Measurements from ENCODE around the gene PPP4R1.
"Not testable (repeated sequence)": the region's sequence is repeated elsewhere in the genome, so short reads cannot be mapped to it uniquely, and the experiment has no call there.

Gene PPP4R1, protein sequence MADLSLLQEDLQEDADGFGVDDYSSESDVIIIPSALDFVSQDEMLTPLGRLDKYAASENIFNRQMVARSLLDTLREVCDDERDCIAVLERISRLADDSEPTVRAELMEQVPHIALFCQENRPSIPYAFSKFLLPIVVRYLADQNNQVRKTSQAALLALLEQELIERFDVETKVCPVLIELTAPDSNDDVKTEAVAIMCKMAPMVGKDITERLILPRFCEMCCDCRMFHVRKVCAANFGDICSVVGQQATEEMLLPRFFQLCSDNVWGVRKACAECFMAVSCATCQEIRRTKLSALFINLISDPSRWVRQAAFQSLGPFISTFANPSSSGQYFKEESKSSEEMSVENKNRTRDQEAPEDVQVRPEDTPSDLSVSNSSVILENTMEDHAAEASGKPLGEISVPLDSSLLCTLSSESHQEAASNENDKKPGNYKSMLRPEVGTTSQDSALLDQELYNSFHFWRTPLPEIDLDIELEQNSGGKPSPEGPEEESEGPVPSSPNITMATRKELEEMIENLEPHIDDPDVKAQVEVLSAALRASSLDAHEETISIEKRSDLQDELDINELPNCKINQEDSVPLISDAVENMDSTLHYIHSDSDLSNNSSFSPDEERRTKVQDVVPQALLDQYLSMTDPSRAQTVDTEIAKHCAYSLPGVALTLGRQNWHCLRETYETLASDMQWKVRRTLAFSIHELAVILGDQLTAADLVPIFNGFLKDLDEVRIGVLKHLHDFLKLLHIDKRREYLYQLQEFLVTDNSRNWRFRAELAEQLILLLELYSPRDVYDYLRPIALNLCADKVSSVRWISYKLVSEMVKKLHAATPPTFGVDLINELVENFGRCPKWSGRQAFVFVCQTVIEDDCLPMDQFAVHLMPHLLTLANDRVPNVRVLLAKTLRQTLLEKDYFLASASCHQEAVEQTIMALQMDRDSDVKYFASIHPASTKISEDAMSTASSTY

DNA sequence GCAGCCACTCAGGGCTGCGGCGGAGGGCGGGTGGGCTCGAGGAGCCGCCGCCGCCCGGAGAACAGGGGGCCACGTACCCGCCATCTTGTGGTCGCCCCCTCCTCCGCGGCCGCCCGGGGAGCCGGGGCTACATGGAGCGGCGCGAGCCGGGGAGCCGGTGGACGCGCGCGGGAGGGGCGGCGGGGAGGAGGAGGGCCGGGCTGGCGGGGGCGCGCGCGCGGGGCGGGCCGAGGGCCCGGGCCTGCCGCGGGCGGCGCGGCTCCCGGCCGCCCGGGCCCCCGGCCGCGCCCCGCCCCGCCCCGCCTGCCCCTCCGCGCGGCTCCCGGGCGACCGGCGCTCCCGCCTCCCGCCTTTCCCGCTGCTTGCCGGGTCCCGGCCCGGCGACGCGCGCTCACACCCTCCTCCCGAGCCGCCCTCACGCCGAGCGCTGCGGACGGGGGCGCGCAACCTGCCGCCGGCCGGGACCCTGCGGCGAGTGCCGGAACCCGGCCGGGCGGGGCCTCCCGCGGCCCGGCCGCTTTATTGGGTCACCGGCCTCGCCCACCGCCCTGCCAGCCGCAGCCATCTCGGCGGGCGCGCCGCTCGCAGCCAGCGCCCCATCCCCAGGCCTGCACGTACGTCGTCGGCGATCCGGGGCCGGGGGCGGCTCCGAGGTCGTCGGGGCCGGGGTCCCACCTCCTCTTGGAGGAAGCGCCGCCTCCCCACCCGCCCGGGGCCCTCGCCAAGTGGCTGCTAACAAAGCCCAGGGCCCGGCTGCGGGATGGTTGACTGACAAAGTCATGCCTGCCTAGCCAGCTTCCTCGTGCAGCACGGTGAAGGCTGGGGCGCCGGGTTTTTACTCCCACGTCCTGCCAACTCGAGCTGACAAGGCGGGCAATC, at the start of gene PPP4R1:
PPP4R1 (minus strand) TSS at position 159 of the 879 bp plus-strand sequence; CDS start at position 84, 75 bp downstream.
- DNase-seq: peak; percentile 4 to 87 (median 60)

- no peak for DNase-seq
Measured at GRCh38 chr18:9663377-9663776, 49.0 kb upstream of the PPP4R1 start.

- DNase-seq: no peak
Measured at GRCh38 chr18:9661564-9661963, 47.2 kb upstream of the PPP4R1 start.

GRCh38 chr18:9659499-9660375, 45.4 kb upstream of the PPP4R1 start:
- no peak for DNase-seq

- no peak for DNase-seq
Measured at GRCh38 chr18:9658087-9658641, 43.8 kb upstream of the PPP4R1 start.

- DNase-seq: no peak
Measured at GRCh38 chr18:9655232-9655767, 40.9 kb upstream of the PPP4R1 start.

DNA sequence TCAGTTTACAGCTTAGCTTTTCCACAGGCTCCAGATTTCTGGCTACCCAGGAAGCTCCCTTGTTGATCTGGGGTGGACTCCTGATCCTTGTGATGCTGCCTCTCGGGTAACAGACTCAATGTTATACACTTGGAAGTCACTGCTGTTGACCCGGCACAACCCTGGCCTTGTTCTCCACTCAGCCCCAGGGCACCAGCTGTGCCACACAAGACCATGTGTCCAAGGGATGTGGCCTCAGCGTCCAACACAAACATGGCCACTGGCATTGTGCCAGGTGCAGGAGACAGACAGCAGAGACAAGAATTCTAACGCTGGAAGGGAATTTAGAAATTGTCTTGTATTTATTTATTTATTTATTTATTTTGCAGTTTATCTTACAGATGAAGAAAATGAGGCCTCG, 39.0 kb upstream of the PPP4R1 start:
- DNase-seq: peak in 10 of 14 donors; percentile 2 to 75 (median 46)

- DNase-seq: no peak
Measured at GRCh38 chr18:9649164-9649540, 34.8 kb upstream of the PPP4R1 start.

GRCh38 chr18:9648431-9649163, 34.2 kb upstream of the PPP4R1 start:
- DNase-seq: no peak

DNA sequence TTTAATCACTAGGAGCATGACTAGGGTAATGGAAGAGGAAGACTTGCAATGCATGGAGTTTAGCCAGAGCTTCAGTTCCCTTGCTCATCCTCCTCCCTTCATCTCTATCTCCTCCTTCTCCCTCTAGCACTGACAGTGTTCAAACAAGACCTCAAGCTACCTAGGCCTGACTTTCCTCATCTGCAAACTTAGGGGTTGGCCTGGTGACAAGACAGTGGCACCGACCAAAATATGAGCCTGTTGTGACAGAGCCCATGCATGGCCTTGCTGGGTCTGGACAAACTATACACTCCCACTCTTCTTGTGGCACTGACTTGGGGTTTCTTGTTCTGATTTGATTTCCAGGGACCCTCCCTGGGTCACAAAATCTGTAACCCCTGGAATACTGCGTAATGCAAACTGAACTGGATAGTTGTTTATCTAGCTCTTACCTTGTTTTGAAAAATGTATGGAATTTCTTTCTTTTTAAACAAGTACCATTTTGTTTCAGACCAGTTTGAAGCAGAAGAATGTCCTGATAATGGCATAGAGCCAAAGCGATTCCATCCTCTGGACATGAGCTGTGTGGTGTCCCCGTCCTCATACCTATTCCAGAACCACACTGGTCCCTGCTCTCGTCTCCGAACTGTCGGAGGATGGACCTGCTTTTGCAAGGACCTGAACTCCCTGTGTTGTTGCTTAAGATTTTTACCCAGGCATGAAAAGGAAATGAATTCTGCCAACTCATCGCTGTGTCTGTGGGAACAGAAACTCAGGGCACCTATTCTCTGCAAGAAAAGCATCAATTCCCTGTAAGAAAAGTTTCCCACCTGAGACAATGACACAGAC, 33.4 kb upstream of the PPP4R1 start:
- DNase-seq: no peak

GRCh38 chr18:9643549-9643948, 29.2 kb upstream of the PPP4R1 start:
- DNase-seq: no peak

DNA sequence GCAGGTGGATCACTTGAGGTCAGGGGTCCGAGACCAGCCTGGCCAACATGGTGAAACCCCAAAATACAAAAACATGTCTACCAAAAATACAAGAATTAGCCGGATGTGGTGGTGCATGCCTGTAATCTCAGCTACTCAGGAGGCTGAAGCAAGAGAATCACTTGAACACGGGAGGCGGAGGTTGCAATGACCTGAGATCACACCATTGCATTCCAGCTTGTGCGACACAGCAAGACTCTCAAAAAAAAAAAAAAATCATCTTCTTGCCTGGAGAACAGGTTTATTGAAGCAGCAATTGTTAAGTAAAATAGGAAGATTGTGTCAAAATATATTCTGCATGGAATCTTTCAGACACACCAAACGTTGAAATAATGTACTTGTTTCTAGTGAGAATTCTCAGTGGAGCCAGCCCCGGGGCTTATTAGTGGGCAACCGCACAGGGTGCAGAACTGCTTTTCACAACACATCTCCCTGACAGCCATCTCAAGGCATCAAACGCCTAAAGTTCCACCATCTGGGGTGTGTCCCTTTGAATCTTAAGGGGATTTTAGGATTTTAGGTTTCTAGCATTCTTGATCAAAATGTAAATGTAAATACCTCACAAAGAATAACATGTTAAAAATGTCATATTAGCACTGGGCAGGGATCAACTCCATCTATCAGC, 28.6 kb upstream of the PPP4R1 start:
- DNase-seq: no peak

GRCh38 chr18:9641081-9641480, 26.7 kb upstream of the PPP4R1 start:
- not testable (repeated sequence) for DNase-seq

DNA sequence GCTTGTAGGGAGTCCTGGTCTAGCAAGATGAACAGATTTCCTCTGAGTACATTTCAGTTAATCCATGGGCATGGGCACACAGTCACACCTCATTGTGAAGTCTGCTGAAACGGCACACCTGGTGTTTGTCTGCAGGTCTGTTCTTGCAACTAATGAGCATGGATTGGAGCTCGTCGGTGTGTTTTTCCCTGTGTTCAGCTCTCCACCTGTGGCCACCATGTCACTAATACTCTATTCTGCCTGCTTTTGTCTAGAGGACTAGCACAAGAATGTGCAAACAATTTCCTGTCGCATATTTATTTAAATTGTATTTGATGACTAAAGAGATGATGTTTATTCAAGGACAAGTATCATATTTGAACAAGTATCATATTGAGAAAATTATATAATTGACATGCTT, 24.5 kb upstream of the PPP4R1 start:
- no peak for DNase-seq

GRCh38 chr18:9637036-9637767, 22.8 kb upstream of the PPP4R1 start:
- DNase-seq: no peak

- DNase-seq: no peak
Measured at GRCh38 chr18:9634856-9635255, 20.5 kb upstream of the PPP4R1 start.

GRCh38 chr18:9631814-9632496, 17.6 kb upstream of the PPP4R1 start:
- no peak for DNase-seq

All from C1 segment of cervical spinal cord (tissue), 14 donors.